H1 (cell line): ENCODE results near the gene FBXW5. TPM values are rescaled to one million over a fixed set of nuclear protein-coding genes. Genes with fewer than 3 reads are reported as not detected.

Source experiments
- CTCF ChIA-PET: fragments of 300-600 bp; sonication (Branson Sonifier 250); formaldehyde crosslinking; loops from one replicate; lab custom pipeline; 2021; ENCODE audit not compliant: partially characterized antibody; lab: Charles Lee
- POLR2A ChIA-PET: fragments of 300-600 bp; sonication (Branson Sonifier 250); formaldehyde crosslinking; loops from one replicate; lab custom pipeline; 2021; ENCODE audit warnings: inconsistent platforms; ENCODE audit not compliant: partially characterized antibody; lab: Charles Lee
- DNase-seq, 2 experiments: peaks; one replicate each; pipeline versions ENCODE4 v3.0.0 to v3.0.0-alpha.2; 2010 to 2022; ENCODE audit warnings: low spot score in 2 of 2, low read depth in 1 of 2, mixed read lengths in 1 of 2
- FAIRE-seq: peaks from 2 replicates; lab custom pipeline; 2011; peaks lifted over from hg19 to GRCh38; lab: Jason Lieb, UNC
- H2AFZ ChIP-seq: 2 replicates; pipeline ENCODE4 v1.8.1; 2012; ENCODE audit warnings: low read length, inconsistent platforms
- H2AK5ac ChIP-seq: 2 replicates; pipeline ENCODE4 v1.6.1; 2013; ENCODE audit warnings: low read depth, low read length
- H2BK120ac ChIP-seq: replicated peaks from 2 replicates; pipeline ENCODE3; 2013; ENCODE audit warnings: low read depth, low read length, inconsistent platforms
- H2BK12ac ChIP-seq: 2 replicates; pipeline ENCODE4 v1.6.1; 2013; ENCODE audit warnings: low read depth, low read length
- H2BK15ac ChIP-seq: 2 replicates; pipeline ENCODE4 v1.6.1; 2013; ENCODE audit warnings: low read length
- H2BK20ac ChIP-seq: 2 replicates; pipeline ENCODE4 v1.6.1; 2013; ENCODE audit warnings: low read length
- H2BK5ac ChIP-seq: 2 replicates; pipeline ENCODE4 v1.6.1; 2013; ENCODE audit warnings: low read depth, low read length
- H3K14ac ChIP-seq: 2 replicates; pipeline ENCODE4 v1.6.1; 2013; ENCODE audit warnings: inconsistent platforms; ENCODE audit not compliant: insufficient read length
- H3K18ac ChIP-seq: 2 replicates; pipeline ENCODE4 v1.6.1; 2013; ENCODE audit warnings: low read length; ENCODE audit errors: extremely low read depth
- H3K23ac ChIP-seq: 2 replicates; pipeline ENCODE4 v1.6.1; 2013; ENCODE audit warnings: inconsistent platforms; ENCODE audit not compliant: insufficient read length
- H3K23me2 ChIP-seq: 2 replicates; pipeline ENCODE4 v1.6.1; 2013; ENCODE audit warnings: low read depth, low read length
- H3K27ac ChIP-seq: 2 replicates; pipeline ENCODE4 v1.6.1; 2011; ENCODE audit warnings: low read depth, low read length, inconsistent platforms
- H3K27me3 ChIP-seq, 4 experiments: replicated peaks in 1 of 4; 1 replicate in 1 of 4; 2 replicates in 3 of 4; pipeline versions ENCODE4 v1.6.1 to v1.8.1; 2011 to 2013; ENCODE audit warnings: low read length in 3 of 4, mild to moderate bottlenecking in 3 of 4, inconsistent platforms in 2 of 4, mixed read lengths in 2 of 4, moderate library complexity in 1 of 4; ENCODE audit not compliant: control insufficient read depth in 3 of 4, insufficient read depth in 3 of 4; ENCODE audit errors: extremely low read depth in 1 of 4
- H3K36me3 ChIP-seq, 4 experiments: 2 replicates each; pipeline versions ENCODE4 v1.6.1 to v1.8.1; 2011 to 2013; ENCODE audit warnings: mild to moderate bottlenecking in 4 of 4, low read length in 3 of 4, moderate library complexity in 2 of 4, control low read depth in 1 of 4, inconsistent platforms in 1 of 4; ENCODE audit not compliant: insufficient read depth in 4 of 4, control insufficient read depth in 2 of 4
- H3K4ac ChIP-seq: replicated peaks from 2 replicates; pipeline ENCODE3; 2013; ENCODE audit warnings: low read length, low read depth, mixed read lengths, inconsistent platforms; ENCODE audit not compliant: insufficient read length
- H3K4me1 ChIP-seq, 4 experiments: replicated peaks in 1 of 4; 1 replicate in 1 of 4; 2 replicates in 3 of 4; pipeline versions ENCODE4 v1.6.1 to v1.8.1; 2011 to 2013; ENCODE audit warnings: low read length in 3 of 4, inconsistent platforms in 2 of 4, mixed read lengths in 1 of 4; ENCODE audit not compliant: insufficient read depth in 4 of 4, control insufficient read depth in 3 of 4
- H3K4me2 ChIP-seq, 2 experiments: 2 replicates each; pipeline versions ENCODE4 v1.6.1 to v1.8.1; 2011 to 2013; ENCODE audit warnings: low read depth in 2 of 2, low read length in 2 of 2, control low read depth in 1 of 2, inconsistent platforms in 1 of 2, mild to moderate bottlenecking in 1 of 2; ENCODE audit not compliant: insufficient read depth in 1 of 2
- H3K4me3 ChIP-seq, 4 experiments: fragments of 200-600, 300-600 bp in 1 of 4; sonication (generic), shearing (Covaris generic), sonication (Bioruptor Twin) in 1 of 4; 2 replicates each; pipeline versions ENCODE4 v1.5.1 to v1.8.1; 2011 to 2016; ENCODE audit warnings: low read length in 4 of 4, low read depth in 3 of 4, control low read depth in 2 of 4, inconsistent platforms in 2 of 4, mild to moderate bottlenecking in 2 of 4, mixed read lengths in 1 of 4, moderate library complexity in 1 of 4; ENCODE audit not compliant: insufficient read depth in 2 of 4; ENCODE audit errors: extremely low read depth in 1 of 4
- H3K56ac ChIP-seq: replicated peaks from 2 replicates; pipeline ENCODE3; 2013; ENCODE audit warnings: low read depth, mild to moderate bottlenecking, mixed read lengths, low read length, inconsistent platforms; ENCODE audit not compliant: insufficient read length
- H3K79me1 ChIP-seq: 2 replicates; pipeline ENCODE4 v1.6.1; 2013; ENCODE audit warnings: low read depth, low read length, control low read depth
- H3K79me2 ChIP-seq, 2 experiments: 2 replicates each; pipeline versions ENCODE4 v1.6.1 to v1.8.1; 2012 to 2013; ENCODE audit warnings: low read length in 2 of 2, mild to moderate bottlenecking in 2 of 2, inconsistent platforms in 1 of 2; ENCODE audit not compliant: insufficient read depth in 2 of 2, control insufficient read depth in 1 of 2
- H3K9ac ChIP-seq, 4 experiments: replicated peaks in 1 of 4; 1 replicate in 1 of 4; 2 replicates in 3 of 4; pipeline versions ENCODE4 v1.6.1 to v1.8.1; 2011 to 2013; ENCODE audit warnings: low read depth in 3 of 4, low read length in 3 of 4, control low read depth in 2 of 4, mild to moderate bottlenecking in 2 of 4, moderate library complexity in 2 of 4, inconsistent platforms in 1 of 4; ENCODE audit errors: extremely low read depth in 1 of 4
- H3K9me3 ChIP-seq, 2 experiments: 2 replicates each; pipeline versions ENCODE4 v1.6.1 to v1.8.1; 2012 to 2013; ENCODE audit warnings: mild to moderate bottlenecking in 2 of 2, moderate library complexity in 2 of 2, control low read depth in 1 of 2, inconsistent platforms in 1 of 2, low read depth in 1 of 2, low read length in 1 of 2, mixed read lengths in 1 of 2; ENCODE audit not compliant: insufficient read depth in 2 of 2
- H4K20me1 ChIP-seq, 2 experiments: replicated peaks in 1 of 2; 2 replicates each; pipeline versions ENCODE3 to v1.8.1; 2011 to 2013; ENCODE audit warnings: inconsistent platforms in 2 of 2, low read length in 2 of 2, mild to moderate bottlenecking in 1 of 2; ENCODE audit not compliant: insufficient read depth in 2 of 2, control insufficient read depth in 1 of 2
- H4K5ac ChIP-seq: 2 replicates; pipeline ENCODE4 v1.6.1; 2013; ENCODE audit warnings: low read length, low read depth, mixed read lengths, inconsistent platforms; ENCODE audit not compliant: insufficient read length
- H4K8ac ChIP-seq: 2 replicates; pipeline ENCODE4 v1.8.0; 2013; ENCODE audit warnings: mild to moderate bottlenecking, moderate library complexity, low read length, inconsistent platforms; ENCODE audit not compliant: insufficient read depth; ENCODE audit errors: extremely low read depth
- H4K91ac ChIP-seq: replicated peaks from 2 replicates; pipeline ENCODE3; 2013; ENCODE audit warnings: low read length, mixed read lengths, inconsistent platforms; ENCODE audit not compliant: insufficient read length
- BACH1 ChIP-seq: IDR thresholded peaks from 2 replicates; pipeline ENCODE4 v1.6.1; 2012; ENCODE audit warnings: low read length, improper control_type of control experiment
- CREB1 ChIP-seq: IDR thresholded peaks from 2 replicates; pipeline ENCODE4 v1.6.1; 2012; ENCODE audit warnings: inconsistent platforms
- SAP30 ChIP-seq: fragments of 300-600 bp; sonication (generic); IDR thresholded peaks from 2 replicates; pipeline ENCODE4 v1.7.1; 2012; ENCODE audit warnings: low read length, moderate library complexity, mild to moderate bottlenecking, inconsistent platforms; ENCODE audit not compliant: insufficient read depth, insufficient replicate concordance
- SRF ChIP-seq: IDR thresholded peaks from 2 replicates; pipeline ENCODE4 v1.6.1; 2011; ENCODE audit warnings: mild to moderate bottlenecking, low read depth, low read length, moderate library complexity
- WGBS, 2 experiments: shearing (Covaris generic) in 1 of 2; methylation state at CpG; one replicate each; pipeline versions ENCODE4 v1.1.6 to v1.1.7; 2013 to 2015; ENCODE audit warnings: low lambda C conversion rate in 2 of 2, mixed read lengths in 2 of 2, inconsistent platforms in 1 of 2, low coverage in 1 of 2, missing lambda C conversion rate in 1 of 2; ENCODE audit not compliant: insufficient replicate concordance in 2 of 2, insufficient coverage in 1 of 2, insufficient read length in 1 of 2; ENCODE audit errors: extremely low coverage in 1 of 2, missing lambda C conversion rate in 1 of 2; 5-methylcytosine and 5-hydroxymethylcytosine counted together
- polyA plus RNA-seq, 7 experiments: library from polyadenylated mRNA; depleted of rRNA in 3 of 7; stranded (reverse) in 5 of 7; unstranded in 2 of 7; fragments of >200 nt in 5 of 7; fragments of 200-250 nt in 2 of 7; gene quantifications; 1 replicate in 5 of 7; 2 replicates in 1 of 7; 4 replicates in 1 of 7; pipeline versions ENCODE4 v1.2.1 to v1.2.3, GENCODE V29; 2011 to 2013; ENCODE audit warnings: missing spikeins in 2 of 7, mixed read lengths in 2 of 7
- total RNA-seq: library from RNA; stranded (reverse); fragmentation: NEBNext Ultra II Directional; extraction: Animal tissue kit (Norgen Biotek cat#: 25700); gene quantifications from 2 replicates; pipeline ENCODE4 v1.2.1, GENCODE V29; 2021

Gene FBXW5
- total and polyA plus RNA-seq, 2 of the 8 experiments (the other 6 are each of a cell fraction or from before 2014, with no cell fraction given) = 49.0 to 71.0 TPM

DNA sequence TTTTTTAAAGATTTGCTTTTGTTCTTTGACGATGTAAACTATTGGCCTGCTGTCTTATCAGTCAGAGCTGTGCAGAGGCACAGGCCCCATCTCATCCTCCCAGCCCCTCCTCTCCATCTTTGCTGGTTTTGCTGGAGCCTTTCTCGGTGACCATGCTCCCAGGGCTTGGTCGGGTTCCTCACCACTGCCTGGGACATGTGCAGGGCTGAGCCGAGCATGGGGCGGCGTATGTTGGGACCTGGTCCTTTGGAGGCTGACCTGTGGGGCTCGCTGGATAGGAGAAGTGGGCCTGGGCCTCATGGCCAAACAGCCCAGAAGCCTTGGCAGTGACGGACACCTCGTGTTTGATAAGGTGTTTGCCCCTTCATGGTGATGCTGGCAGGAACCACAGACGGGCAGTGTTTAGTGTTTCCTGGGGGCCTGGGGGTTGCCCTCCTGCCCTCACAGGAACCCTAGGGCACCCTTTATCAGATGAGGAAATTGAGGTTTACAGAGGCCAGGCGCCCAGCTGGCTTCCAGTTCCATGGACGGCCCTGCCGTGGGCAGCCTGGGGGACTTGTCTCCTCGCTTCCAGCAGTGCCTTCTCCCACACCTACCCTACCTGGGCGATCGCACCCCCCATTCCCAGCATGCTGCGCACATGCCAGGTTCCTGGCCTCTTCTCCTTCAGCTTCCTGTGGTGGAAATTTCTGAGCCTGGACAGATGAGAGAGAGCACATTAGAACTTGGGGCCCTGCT is 30.7 kb downstream of the FBXW5 start:
- H4K20me1 ChIP-seq = peaks cover 4 to 16% of the 10 kb centered on the region in 2 experiments
- TF ChIP-seq BACH1 = no peak
- no peak for TF ChIP-seq SRF
- TF ChIP-seq CREB1 = no peak
- TF ChIP-seq SAP30 = no peak
- H3K23me2 ChIP-seq = no peaks in the 10 kb centered on the region
- no peak overlapping the region for H4K8ac ChIP-seq
- no peak overlapping the region for H2AFZ ChIP-seq
- H2AK5ac ChIP-seq = no peak overlapping the region
- FAIRE-seq (no peak), DNase-seq (no peak)
- no peak overlapping the region for H4K91ac ChIP-seq
- H2BK20ac ChIP-seq = no peak overlapping the region
- H3K23ac ChIP-seq = no peak overlapping the region
- H3K4me3 ChIP-seq = no peak overlapping the region
- no peak overlapping the region for H2BK12ac ChIP-seq
- WGBS, 2 experiments = 97% methylated on average over 16 of the region's 17 CpGs; no CpG with 5 or more reads in 1 of the 2 experiments
- H3K56ac ChIP-seq = no peak overlapping the region
- H3K79me1 ChIP-seq = peaks cover 2% of the 10 kb centered on the region; the same call in 1 of the 2 replicates
- H3K4me2 ChIP-seq = no peak overlapping the region
- no peak overlapping the region for H3K27ac ChIP-seq
- no peak overlapping the region for H3K4ac ChIP-seq
- H3K9me3 ChIP-seq = no peaks in the 10 kb centered on the region
- H2BK5ac ChIP-seq = no peak overlapping the region
- POLR2A ChIA-PET = no interaction called here
- no peak overlapping the region for H3K18ac ChIP-seq
- H2BK120ac ChIP-seq = no peak overlapping the region
- no peak overlapping the region for H3K9ac ChIP-seq
- H4K5ac ChIP-seq = no peak overlapping the region
- no peaks in the 10 kb centered on the region for H3K27me3 ChIP-seq
- H3K4me1 ChIP-seq = no peaks in the 10 kb centered on the region
- no peak overlapping the region for H2BK15ac ChIP-seq
- no peaks in the 10 kb centered on the region; a peak in 1 of 4 replicates for H3K79me2 ChIP-seq
- CTCF ChIA-PET = interaction anchor here (0.6 kb wide), 1 partner anchor 209 kb away, joined by 4 read pairs; no protein-coding TSS in a partner anchor
- peaks cover 12 to 47% (median 30%) of the 10 kb centered on the region in 4 experiments; a peak in 7 of 8 replicates for H3K36me3 ChIP-seq
- H3K14ac ChIP-seq = no peak overlapping the region
